WTC11 (cell line): ENCODE data around the gene CLEC2D. TPM values are rescaled to one million over a fixed set of nuclear protein-coding genes. Genes with fewer than 3 reads are reported as not detected.

ENCODE experiments used
- ATAC-seq: fragments of 200-7000 bp; cut with Tn5 transposase; 2 replicates; pipeline ENCODE4 v1.10.0; 2021; ENCODE audit warnings: mild to moderate bottlenecking, moderate library complexity
- CTCF ChIA-PET: fragments of 300-600 bp; sonication (Branson Sonifier 250); formaldehyde crosslinking; loops from one replicate; lab custom pipeline; 2021; ENCODE audit warnings: antibody characterized with exemption; lab: Charles Lee
- POLR2A ChIA-PET: fragments of 350-600 bp; sonication (Branson Sonifier 250); formaldehyde crosslinking; loops from one replicate; lab custom pipeline; 2021; ENCODE audit warnings: antibody characterized with exemption; lab: Charles Lee
- DNase-seq: peaks from one replicate; pipeline ENCODE4 v3.0.0; 2021; ENCODE audit warnings: low spot score
- H3K27ac Mint-ChIP-seq: 2 replicates; pipeline ENCODE4 v1.8.0; 2021; ENCODE audit warnings: mixed read lengths
- H3K27me3 Mint-ChIP-seq: 2 replicates; pipeline ENCODE4 v1.8.0; 2021; ENCODE audit warnings: low read depth, mild to moderate bottlenecking, moderate library complexity, mixed read lengths
- H3K36me3 Mint-ChIP-seq: 2 replicates; pipeline ENCODE4 v1.8.0; 2021; ENCODE audit warnings: mixed read lengths
- H3K4me1 Mint-ChIP-seq: 2 replicates; pipeline ENCODE4 v1.8.0; 2022; ENCODE audit warnings: mixed read lengths
- H3K4me3 Mint-ChIP-seq: 2 replicates; pipeline ENCODE4 v1.8.0; 2021; ENCODE audit warnings: mild to moderate bottlenecking, moderate library complexity, mixed read lengths
- H3K9me3 Mint-ChIP-seq: 2 replicates; pipeline ENCODE4 v1.8.0; 2021; ENCODE audit warnings: mixed read lengths
- ATF1 ChIP-seq: sonication (generic); formaldehyde crosslinking; IDR thresholded peaks from 2 replicates; pipeline ENCODE4 v1.8.1; 2023; ENCODE audit warnings: mild to moderate bottlenecking, moderate library complexity, missing genetic modification reagents
- ATF6 ChIP-seq: sonication (generic); formaldehyde crosslinking; IDR thresholded peaks from 2 replicates; pipeline ENCODE4 v1.8.1; 2023; ENCODE audit warnings: mild to moderate bottlenecking, missing genetic modification reagents
- CTCF ChIP-seq: fragments of 200-600 bp; IDR thresholded peaks from 2 replicates; pipeline ENCODE4 v1.8.0; 2022; ENCODE audit warnings: antibody characterized with exemption
- FOXK1 ChIP-seq: sonication (generic); formaldehyde crosslinking; IDR thresholded peaks from 2 replicates; pipeline ENCODE4 v1.8.0; 2022; ENCODE audit warnings: mild to moderate bottlenecking, moderate library complexity, missing genetic modification reagents
- GABPB1 ChIP-seq: sonication (generic); formaldehyde crosslinking; IDR thresholded peaks from 2 replicates; pipeline ENCODE4 v1.8.1; 2023; ENCODE audit warnings: mild to moderate bottlenecking, missing genetic modification reagents
- GTF2I ChIP-seq: fragments of 250-450 bp; sonication (Bioruptor Pico); conservative IDR thresholded peaks from 2 replicates; pipeline ENCODE4 v1.4.0; 2021; ENCODE audit warnings: mild to moderate bottlenecking
- HMGA2 ChIP-seq: fragments of 250-450 bp; sonication (Bioruptor Pico); IDR thresholded peaks from 2 replicates; pipeline ENCODE4 v1.4.0; 2021; ENCODE audit warnings: mild to moderate bottlenecking, moderate library complexity
- JAZF1 ChIP-seq: fragments of 250-450 bp; sonication (Bioruptor Pico); IDR thresholded peaks from 2 replicates; pipeline ENCODE4 v1.9.0; 2021; ENCODE audit warnings: moderate library complexity, mild to moderate bottlenecking, inconsistent platforms
- NR3C1 ChIP-seq: sonication (generic); formaldehyde crosslinking; conservative IDR thresholded peaks from 2 replicates; pipeline ENCODE4 v1.8.1; 2023; ENCODE audit warnings: low read depth, mild to moderate bottlenecking, missing genetic modification reagents
- PRDM15 ChIP-seq: sonication (generic); formaldehyde crosslinking; IDR thresholded peaks from 2 replicates; pipeline ENCODE4 v1.8.0; 2022; ENCODE audit warnings: missing genetic modification reagents
- SP1 ChIP-seq: sonication (generic); formaldehyde crosslinking; conservative IDR thresholded peaks from 2 replicates; pipeline ENCODE4 v1.8.1; 2022; ENCODE audit warnings: missing genetic modification reagents
- STAT6 ChIP-seq: sonication (generic); formaldehyde crosslinking; conservative IDR thresholded peaks from 2 replicates; pipeline ENCODE4 v1.8.1; 2023; ENCODE audit warnings: mild to moderate bottlenecking, low read depth, missing genetic modification reagents, moderate library complexity
- TP53 ChIP-seq: sonication (generic); formaldehyde crosslinking; IDR thresholded peaks from 2 replicates; pipeline ENCODE4 v1.8.1; 2023; ENCODE audit warnings: mild to moderate bottlenecking, missing genetic modification reagents
- USF2 ChIP-seq: sonication (generic); formaldehyde crosslinking; IDR thresholded peaks from 2 replicates; pipeline ENCODE4 v1.8.1; 2023; ENCODE audit warnings: mild to moderate bottlenecking, missing genetic modification reagents, moderate library complexity
- ZNF121 ChIP-seq: sonication (generic); formaldehyde crosslinking; IDR thresholded peaks from 2 replicates; pipeline ENCODE4 v1.8.0; 2023; ENCODE audit warnings: missing genetic modification reagents
- ZNF138 ChIP-seq: sonication (generic); formaldehyde crosslinking; conservative IDR thresholded peaks from 2 replicates; pipeline ENCODE4 v1.8.1; 2022; ENCODE audit warnings: mild to moderate bottlenecking, moderate library complexity, missing genetic modification reagents
- ZNF219 ChIP-seq: sonication (generic); formaldehyde crosslinking; IDR thresholded peaks from 2 replicates; pipeline ENCODE4 v1.8.0; 2023; ENCODE audit warnings: missing genetic modification reagents, mild to moderate bottlenecking, borderline replicate concordance
- ZNF232 ChIP-seq: sonication (generic); formaldehyde crosslinking; IDR thresholded peaks from 2 replicates; pipeline ENCODE4 v1.8.0; 2022; ENCODE audit warnings: mild to moderate bottlenecking, missing genetic modification reagents
- ZNF396 ChIP-seq: fragments of 250-450 bp; sonication (Bioruptor Pico); IDR thresholded peaks from 2 replicates; pipeline ENCODE4 v1.8.0; 2021; ENCODE audit warnings: mild to moderate bottlenecking, moderate library complexity, borderline replicate concordance
- ZNF423 ChIP-seq: fragments of 250-450 bp; sonication (Bioruptor Pico); IDR thresholded peaks from 2 replicates; pipeline ENCODE4 v2.1.2; 2022; ENCODE audit warnings: mild to moderate bottlenecking, moderate library complexity
- ZNF671 ChIP-seq: fragments of 250-450 bp; sonication (Bioruptor Pico); IDR thresholded peaks from 2 replicates; pipeline ENCODE4 v1.8.0; 2021; ENCODE audit warnings: mild to moderate bottlenecking
- ZSCAN18 ChIP-seq: fragments of 250-450 bp; sonication (Bioruptor Pico); IDR thresholded peaks from 2 replicates; pipeline ENCODE4 v2.1.2; 2022; ENCODE audit warnings: mild to moderate bottlenecking, moderate library complexity
- total RNA-seq: library from RNA; stranded (reverse); gene quantifications from 3 replicates; pipeline ENCODE4 v1.2.3, GENCODE V29; 2021
- TF ChIP-seq, protein P1 (sequence below): sonication (generic); formaldehyde crosslinking; conservative IDR thresholded peaks from 2 replicates; pipeline ENCODE4 v1.8.1; 2022; ENCODE audit warnings: mild to moderate bottlenecking, missing genetic modification reagents

The CLEC2D gene
- total RNA-seq, 1 experiment from 2014 or later = 6.2 TPM

GRCh38 chr12:9662488-9662887 lies 7.0 kb upstream of the CLEC2D start (continued):
- no peak for TF ChIP-seq ZNF121
- no peak for TF ChIP-seq JAZF1 (CRISPR knock-in tag)
- TF ChIP-seq ZNF138 = no peak
- no peak for TF ChIP-seq SP1
- TF ChIP-seq TP53 (CRISPR knock-in tag) = no peak

GRCh38 chr12:9667403-9668160 lies 1.9 kb upstream of the CLEC2D start:
- no peak for TF ChIP-seq ZNF396 (CRISPR knock-in tag)
- no peak for TF ChIP-seq ZNF671 (CRISPR knock-in tag)
- no peak for TF ChIP-seq STAT6
- no peak for TF ChIP-seq ZNF423
- no peak for TF ChIP-seq ZSCAN18 (CRISPR knock-in tag)
- no peak for TF ChIP-seq ATF1 (CRISPR knock-in tag)
- TF ChIP-seq ZNF232 (CRISPR knock-in tag) = no peak
- no peak for TF ChIP-seq USF2 (CRISPR knock-in tag)
- TF ChIP-seq NR3C1 = no peak
- no peak for TF ChIP-seq CTCF
- TF ChIP-seq GTF2I (CRISPR knock-in tag) = no peak
- no peak for TF ChIP-seq FOXK1 (CRISPR knock-in tag)
- no peak for TF ChIP-seq PRDM15
- TF ChIP-seq GABPB1 (CRISPR knock-in tag) = no peak
- no peak for TF ChIP-seq HMGA2
- TF ChIP-seq, protein P1, sequence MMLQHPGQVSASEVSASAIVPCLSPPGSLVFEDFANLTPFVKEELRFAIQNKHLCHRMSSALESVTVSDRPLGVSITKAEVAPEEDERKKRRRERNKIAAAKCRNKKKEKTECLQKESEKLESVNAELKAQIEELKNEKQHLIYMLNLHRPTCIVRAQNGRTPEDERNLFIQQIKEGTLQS (CRISPR knock-in tag) = no peak
- TF ChIP-seq JAZF1 (CRISPR knock-in tag) = no peak
- TF ChIP-seq ZNF219 (CRISPR knock-in tag) = no peak
- TF ChIP-seq ATF6 (CRISPR knock-in tag) = no peak
- TF ChIP-seq, all 79 proteins: peak for 0
- no peaks in the 10 kb centered on the region for H3K9me3 Mint-ChIP-seq
- CTCF ChIA-PET = interaction anchor here (1.3 kb wide), 1 partner anchor 75 kb away, joined by 3 read pairs; no protein-coding TSS in a partner anchor

More at GRCh38 chr12:9667403-9668160, 1.9 kb upstream of the CLEC2D start:
- POLR2A ChIA-PET = no interaction called here
- Mint-ChIP-seq H3K27me3 (no peaks in the 10 kb centered on the region), H3K4me3 (no peak overlapping the region), H3K27ac (no peak overlapping the region), H3K36me3 (peaks cover 22% of the 10 kb centered on the region), H3K4me1 (peaks cover under 1% of the 10 kb centered on the region)
- DNase-seq (no peak), ATAC-seq (no peak)
